PC-9 (cell line): ENCODE results near the gene SKAP2. TPM values are rescaled to one million over a fixed set of nuclear protein-coding genes. Genes with fewer than 3 reads are reported as not detected.

Source experiments
- BruUV-seq: library from RNA; stranded (reverse); fragments of 400-500 nt; replicated peaks from 2 replicates; lab custom pipeline; 2021; lab: Mats Ljungman, UMichigan
- CTCF ChIA-PET: fragments of 300-600 bp; sonication (Branson Sonifier 250); formaldehyde crosslinking; loops from one replicate; lab custom pipeline; 2022; ENCODE audit warnings: antibody characterized with exemption; lab: Charles Lee
- POLR2A ChIA-PET: fragments of 300-600 bp; sonication (Branson Sonifier 250); formaldehyde crosslinking; loops from one replicate; lab custom pipeline; 2022; ENCODE audit warnings: antibody characterized with exemption; ENCODE audit not compliant: unreplicated experiment; lab: Charles Lee
- DNase-seq, 2 experiments: peaks; one replicate each; pipeline versions ENCODE4 v3.0.0 to v3.0.0-alpha.2; 2015 to 2022; ENCODE audit warnings: mixed read lengths in 1 of 2
- H2AFZ ChIP-seq: fragments of 200-600 bp; sonication (generic); 2 replicates; pipeline ENCODE4 v1.8.1; 2017; ENCODE audit warnings: antibody characterized with exemption
- H3F3A ChIP-seq: fragments of 200-600 bp; sonication (generic); 2 replicates; pipeline ENCODE4 v1.8.1; 2017; ENCODE audit warnings: antibody characterized with exemption, mild to moderate bottlenecking, low read depth; ENCODE audit not compliant: insufficient read depth
- H3K27ac ChIP-seq: fragments of 200-600 bp; sonication (generic); 2 replicates; pipeline ENCODE4 v1.6.1; 2016; ENCODE audit warnings: mixed run types
- H3K27me3 ChIP-seq: fragments of 200-600 bp; sonication (generic); 2 replicates; pipeline ENCODE4 v1.6.1; 2016; ENCODE audit warnings: low read depth, mixed run types; ENCODE audit not compliant: insufficient read depth
- H3K36me3 ChIP-seq: fragments of 200-600 bp; sonication (generic); 2 replicates; pipeline ENCODE4 v1.6.1; 2016; ENCODE audit warnings: low read depth, mixed run types
- H3K4me1 ChIP-seq: fragments of 200-600 bp; sonication (generic); replicated peaks from 2 replicates; pipeline ENCODE4 v1.6.1; 2016; ENCODE audit warnings: mixed run types; ENCODE audit not compliant: insufficient read depth
- H3K4me2 ChIP-seq: fragments of 200-600 bp; sonication (generic); 2 replicates; pipeline ENCODE4 v1.6.1; 2017; ENCODE audit warnings: mixed run types
- H3K4me3 ChIP-seq: fragments of 200-600 bp; sonication (generic); 2 replicates; pipeline ENCODE4 v1.6.1; 2016; ENCODE audit warnings: mixed run types
- H3K79me2 ChIP-seq: fragments of 200-600 bp; sonication (generic); 2 replicates; pipeline ENCODE4 v1.6.1; 2017; ENCODE audit warnings: low read depth, mixed run types
- H3K9me2 ChIP-seq: fragments of 200-600 bp; sonication (generic); 2 replicates; pipeline ENCODE4 v1.8.1; 2017; ENCODE audit warnings: mild to moderate bottlenecking; ENCODE audit not compliant: insufficient read depth
- H3K9me3 ChIP-seq: fragments of 200-600 bp; sonication (generic); 2 replicates; pipeline ENCODE4 v1.8.1; 2016; ENCODE audit warnings: low read depth; ENCODE audit not compliant: insufficient read depth
- H4K20me1 ChIP-seq: fragments of 200-600 bp; sonication (generic); 2 replicates; pipeline ENCODE4 v1.8.1; 2017; ENCODE audit not compliant: insufficient read depth
- EZH2 ChIP-seq: fragments of 200-600 bp; sonication (generic); IDR thresholded peaks from 2 replicates; pipeline ENCODE4 v1.8.0; 2017; ENCODE audit warnings: antibody characterized with exemption, low read depth
- intact Hi-C: fragments of 100-400 bp; cut with micrococcal nuclease; formaldehyde crosslinking; loops from one replicate; pipeline ENCODE4 v1.10.0; 2022; ENCODE audit not compliant: unreplicated experiment
- total RNA-seq: library from RNA; stranded (reverse); gene quantifications from 2 replicates; pipeline ENCODE4 v1.2.3, GENCODE V29; 2021
- TF ChIP-seq, protein P1 (sequence below): fragments of 200-600 bp; sonication (generic); conservative IDR thresholded peaks from 2 replicates; pipeline ENCODE4 v1.6.1; 2017; ENCODE audit warnings: mixed run types, antibody characterized with exemption, mild to moderate bottlenecking, moderate library complexity

SKAP2 gene
- total RNA-seq, 1 experiment from 2014 or later: 74.9 TPM

DNA sequence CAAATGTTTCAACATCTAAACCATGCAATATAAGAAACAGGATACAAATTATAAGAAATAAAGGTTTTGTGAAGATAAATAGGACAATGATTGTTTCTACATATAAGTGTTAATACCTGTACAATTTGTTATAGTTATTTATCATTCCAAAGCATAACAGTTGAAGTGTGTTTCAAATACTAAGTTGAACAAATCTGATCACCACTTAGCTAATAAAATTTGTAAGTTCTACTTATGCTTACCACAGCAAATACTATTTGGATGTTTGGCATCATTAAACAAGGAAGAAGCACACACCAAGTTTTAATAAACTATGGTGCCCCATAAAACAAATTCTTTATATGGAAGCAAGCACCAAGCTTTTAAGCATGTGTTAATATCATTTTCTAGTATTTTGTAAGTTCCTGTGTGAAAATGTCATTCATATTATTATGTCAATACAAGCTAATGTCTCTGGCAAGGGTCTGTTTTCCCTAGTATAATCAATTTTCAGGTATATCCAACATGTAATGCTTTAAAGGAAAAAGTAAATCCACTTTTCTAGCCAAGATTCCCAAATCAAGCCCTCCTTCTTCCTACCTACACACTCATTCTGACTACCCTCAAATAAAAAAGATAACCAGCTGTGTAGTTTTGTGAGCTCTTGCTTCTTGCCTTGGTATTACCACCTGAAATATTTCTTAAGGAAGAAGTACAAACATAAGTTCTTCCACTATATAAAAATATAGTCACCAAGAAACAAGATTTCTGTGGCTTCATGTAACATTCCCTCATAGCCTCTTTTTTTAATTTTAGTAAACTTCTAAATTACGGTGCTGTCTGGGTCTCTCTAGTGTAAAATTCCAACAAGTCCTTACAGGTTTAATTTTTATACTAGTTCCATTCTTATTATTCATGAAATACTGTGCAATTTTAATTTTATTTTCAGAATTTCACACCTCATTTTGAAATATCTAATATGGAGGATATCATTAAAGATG, 9.2 kb downstream of the SKAP2 start:
- TF ChIP-seq EZH2: no peak
- TF ChIP-seq, protein P1, sequence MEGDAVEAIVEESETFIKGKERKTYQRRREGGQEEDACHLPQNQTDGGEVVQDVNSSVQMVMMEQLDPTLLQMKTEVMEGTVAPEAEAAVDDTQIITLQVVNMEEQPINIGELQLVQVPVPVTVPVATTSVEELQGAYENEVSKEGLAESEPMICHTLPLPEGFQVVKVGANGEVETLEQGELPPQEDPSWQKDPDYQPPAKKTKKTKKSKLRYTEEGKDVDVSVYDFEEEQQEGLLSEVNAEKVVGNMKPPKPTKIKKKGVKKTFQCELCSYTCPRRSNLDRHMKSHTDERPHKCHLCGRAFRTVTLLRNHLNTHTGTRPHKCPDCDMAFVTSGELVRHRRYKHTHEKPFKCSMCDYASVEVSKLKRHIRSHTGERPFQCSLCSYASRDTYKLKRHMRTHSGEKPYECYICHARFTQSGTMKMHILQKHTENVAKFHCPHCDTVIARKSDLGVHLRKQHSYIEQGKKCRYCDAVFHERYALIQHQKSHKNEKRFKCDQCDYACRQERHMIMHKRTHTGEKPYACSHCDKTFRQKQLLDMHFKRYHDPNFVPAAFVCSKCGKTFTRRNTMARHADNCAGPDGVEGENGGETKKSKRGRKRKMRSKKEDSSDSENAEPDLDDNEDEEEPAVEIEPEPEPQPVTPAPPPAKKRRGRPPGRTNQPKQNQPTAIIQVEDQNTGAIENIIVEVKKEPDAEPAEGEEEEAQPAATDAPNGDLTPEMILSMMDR: no peak
- DNase-seq: no peak
- no peaks in the 10 kb centered on the region for H3K9me3 ChIP-seq
- peak overlapping the region; percentile 23 for H3K27ac ChIP-seq
- no TSS peak for BruUV-seq
- no peak overlapping the region for H2AFZ ChIP-seq
- peaks cover 21% of the 10 kb centered on the region; the same call in 1 of the 2 replicates for H3F3A ChIP-seq
- no peak overlapping the region for H3K4me3 ChIP-seq
- H4K20me1 ChIP-seq: no peaks in the 10 kb centered on the region
- peaks cover 28% of the 10 kb centered on the region for H3K4me1 ChIP-seq
- no peaks in the 10 kb centered on the region for H3K27me3 ChIP-seq
- ChIA-PET POLR2A (interaction anchor here (0.6 kb wide), 1 partner anchor 62 kb away, joined by 10 read pairs; no protein-coding TSS in a partner anchor), CTCF (interaction anchor here (0.7 to 1.8 kb wide), 3 partner anchors 214 to 306 kb away, joined by 3 to 10 read pairs (median 6); no protein-coding TSS in a partner anchor)
- intact Hi-C loops: loop anchor here (2.0 to 10.0 kb wide), 3 partner anchors 168 to 1170 kb away; no protein-coding TSS in a partner anchor
- H3K9me2 ChIP-seq: no peaks in the 10 kb centered on the region
- peaks cover 42% of the 10 kb centered on the region; the same call in 1 of the 2 replicates for H3K36me3 ChIP-seq
- H3K4me2 ChIP-seq: no peak overlapping the region
- peaks cover 54% of the 10 kb centered on the region for H3K79me2 ChIP-seq

DNA sequence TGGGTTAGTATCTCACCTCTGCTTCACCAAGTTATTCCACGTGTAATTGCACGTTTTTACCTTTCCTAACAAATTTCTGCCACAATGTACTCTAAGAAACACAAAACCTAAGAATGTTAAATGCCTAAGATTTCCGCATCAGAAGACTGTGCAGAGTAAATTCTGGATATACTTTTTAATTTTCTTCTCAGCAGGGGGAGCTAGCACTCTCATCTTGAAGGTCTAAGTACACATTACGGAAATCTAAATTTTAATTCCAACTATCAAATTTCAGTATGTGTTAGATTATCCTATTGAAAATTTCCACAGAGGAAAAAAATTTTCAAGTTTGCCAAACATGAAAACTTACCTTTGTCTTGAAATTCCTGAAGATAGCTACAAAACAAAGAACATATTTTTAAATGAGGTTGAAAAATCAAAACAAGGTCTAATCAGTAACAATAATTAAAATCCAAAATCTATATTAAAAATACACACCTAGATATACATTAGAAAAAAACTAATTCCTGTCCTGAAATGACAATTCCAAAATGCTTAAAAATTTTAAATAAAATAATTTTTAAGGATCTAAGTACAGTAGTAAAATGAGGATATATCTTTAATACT, 10.5 kb downstream of the SKAP2 start:
- Histone ChIP-seq H3K79me2 (peaks cover 42% of the 10 kb centered on the region), H3K4me3 (no peak overlapping the region), H4K20me1 (no peaks in the 10 kb centered on the region), H3K27me3 (no peaks in the 10 kb centered on the region), H3K9me2 (no peaks in the 10 kb centered on the region), H3K9me3 (no peaks in the 10 kb centered on the region), H3K36me3 (peaks cover 38% of the 10 kb centered on the region; the same call in 1 of the 2 replicates), H2AFZ (no peak overlapping the region), H3K4me2 (no peak overlapping the region), H3F3A (peaks cover 21% of the 10 kb centered on the region; the same call in 1 of the 2 replicates), H3K27ac (no peak overlapping the region), H3K4me1 (peaks cover 24% of the 10 kb centered on the region)
- peak in 1 of 2 experiments; percentile 60 for DNase-seq
- no TSS peak for BruUV-seq
- ChIA-PET POLR2A (interaction anchor here (0.6 kb wide), 1 partner anchor 266 kb away, joined by 5 read pairs; no protein-coding TSS in a partner anchor), CTCF (interaction anchor here (0.5 to 1.8 kb wide), 3 partner anchors 55 to 307 kb away, joined by 4 to 17 read pairs (median 10); no protein-coding TSS in a partner anchor)
- no peak for TF ChIP-seq EZH2
- TF ChIP-seq, protein P1: peak; percentile 90
- intact Hi-C loops: loop anchor here (1.0 to 10.0 kb wide), 4 partner anchors 167 to 1171 kb away; no protein-coding TSS in a partner anchor
